A673 (cell line): ENCODE measurements around the gene DPH5. TPM values are rescaled to one million over a fixed set of nuclear protein-coding genes. Genes with fewer than 3 reads are reported as not detected.

Source experiments
- BruUV-seq: library from RNA; stranded (reverse); fragments of 400-500 nt; replicated peaks from 2 replicates; lab custom pipeline; 2021; lab: Mats Ljungman, UMichigan
- CTCF ChIA-PET: fragments of 300-600 bp; sonication (Branson Sonifier 250); formaldehyde crosslinking; loops from one replicate; lab custom pipeline; 2022; ENCODE audit warnings: antibody characterized with exemption; lab: Charles Lee
- POLR2A ChIA-PET: fragments of 300-600 bp; sonication (Branson Sonifier 250); formaldehyde crosslinking; loops from one replicate; lab custom pipeline; 2022; ENCODE audit warnings: antibody characterized with exemption; ENCODE audit not compliant: low non-redundant PET; lab: Charles Lee
- DNase-seq: peaks from one replicate; pipeline ENCODE4 v3.0.0-alpha.2; 2015; ENCODE audit warnings: low spot score
- H3K27ac ChIP-seq: fragments of 200-600 bp; sonication (generic); 2 replicates; pipeline ENCODE4 v1.5.1; 2016; ENCODE audit warnings: mixed run types, low read depth, mild to moderate bottlenecking, mixed read lengths, antibody characterized with exemption, low read length; ENCODE audit not compliant: poor library complexity, severe bottlenecking
- H3K27me3 ChIP-seq: fragments of 200-600 bp; sonication (generic); replicated peaks from 2 replicates; pipeline ENCODE4 v1.6.1; 2017; ENCODE audit warnings: mixed run types, low read depth, mild to moderate bottlenecking, mixed read lengths, antibody characterized with exemption, low read length; ENCODE audit not compliant: insufficient read depth, poor library complexity
- H3K36me3 ChIP-seq: fragments of 200-600 bp; sonication (generic); 2 replicates; pipeline ENCODE4 v1.6.1; 2016; ENCODE audit warnings: mixed run types, mild to moderate bottlenecking, mixed read lengths, antibody characterized with exemption, low read length; ENCODE audit not compliant: insufficient read depth, poor library complexity, severe bottlenecking
- H3K4me1 ChIP-seq: fragments of 200-600 bp; sonication (generic); 2 replicates; pipeline ENCODE4 v1.6.1; 2017; ENCODE audit warnings: mixed run types, mild to moderate bottlenecking, mixed read lengths, antibody characterized with exemption, low read length; ENCODE audit not compliant: insufficient read depth, poor library complexity, severe bottlenecking
- H3K4me3 ChIP-seq: fragments of 200-600 bp; sonication (generic); 2 replicates; pipeline ENCODE4 v1.5.1; 2016; ENCODE audit warnings: low read depth, mixed run types, mild to moderate bottlenecking, mixed read lengths, low read length; ENCODE audit not compliant: poor library complexity, severe bottlenecking
- H3K9me3 ChIP-seq: fragments of 200-600 bp; sonication (generic); 2 replicates; pipeline ENCODE4 v1.6.1; 2016; ENCODE audit warnings: mixed run types, low read depth, mild to moderate bottlenecking, mixed read lengths, antibody characterized with exemption, low read length; ENCODE audit not compliant: poor library complexity, severe bottlenecking
- CTCF ChIP-seq: fragments of 300-800, 200-600 bp; sonication (generic); conservative IDR thresholded peaks from 2 replicates; pipeline ENCODE4 v1.5.1; 2017; ENCODE audit warnings: low read depth, mild to moderate bottlenecking, antibody characterized with exemption, low read length, moderate library complexity, mixed read lengths
- EZH2 ChIP-seq: fragments of 200-600 bp; sonication (generic); IDR thresholded peaks from 2 replicates; pipeline ENCODE4 v1.6.1; 2017; ENCODE audit warnings: borderline replicate concordance, low read depth, mild to moderate bottlenecking, mixed read lengths, antibody characterized with exemption, low read length; ENCODE audit not compliant: poor library complexity, severe bottlenecking
- intact Hi-C: fragments of 100-400 bp; cut with micrococcal nuclease; formaldehyde crosslinking; loops from one replicate; pipeline ENCODE4 v1.10.0; 2022; ENCODE audit not compliant: unreplicated experiment
- total RNA-seq: library from RNA; stranded (reverse); gene quantifications from 2 replicates; pipeline ENCODE4 v1.2.3, GENCODE V29; 2021

The DPH5 gene
- total RNA-seq, 1 experiment from 2014 or later = 50.5 TPM

- no peaks in the 10 kb centered on the region for H3K27me3 ChIP-seq
- CTCF ChIA-PET = no interaction called here
- BruUV-seq = no TSS peak
- H3K4me3 ChIP-seq = no peak overlapping the region
- H3K36me3 ChIP-seq = peaks cover 11% of the 10 kb centered on the region
- intact Hi-C loops = no loop called here
- H3K4me1 ChIP-seq = no peaks in the 10 kb centered on the region
- no peaks in the 10 kb centered on the region for H3K9me3 ChIP-seq
- H3K27ac ChIP-seq = no peak overlapping the region
- POLR2A ChIA-PET = interaction anchor here (0.7 kb wide), 1 partner anchor 554 kb away, joined by 3 read pairs; no protein-coding TSS in a partner anchor
- TF ChIP-seq CTCF = no peak
- no peak for TF ChIP-seq EZH2
- no peak for DNase-seq
Measured at GRCh38 chr1:100989306-100990077, 36.1 kb downstream of the DPH5 start.

- no peak overlapping the region for H3K27ac ChIP-seq
- CTCF ChIA-PET = no interaction called here
- H3K36me3 ChIP-seq = peaks cover 16% of the 10 kb centered on the region
- TF ChIP-seq EZH2 (no peak), CTCF (no peak)
- no peak overlapping the region for H3K4me3 ChIP-seq
- intact Hi-C loops = no loop called here
- no peaks in the 10 kb centered on the region for H3K9me3 ChIP-seq
- BruUV-seq = no TSS peak
- no peaks in the 10 kb centered on the region for H3K4me1 ChIP-seq
- POLR2A ChIA-PET = no interaction called here
- no peak for DNase-seq
- no peaks in the 10 kb centered on the region for H3K27me3 ChIP-seq
Measured at GRCh38 chr1:100988121-100988520, 37.5 kb downstream of the DPH5 start.

GRCh38 chr1:100982793-100983192 lies 42.8 kb downstream of the DPH5 start:
- Histone ChIP-seq H3K9me3 (no peaks in the 10 kb centered on the region), H3K4me3 (no peak overlapping the region), H3K27me3 (no peaks in the 10 kb centered on the region), H3K36me3 (peaks cover 10% of the 10 kb centered on the region), H3K4me1 (peaks cover 16% of the 10 kb centered on the region), H3K27ac (no peak overlapping the region)
- no TSS peak for BruUV-seq
- POLR2A ChIA-PET = no interaction called here
- CTCF ChIA-PET = no interaction called here
- TF ChIP-seq CTCF (no peak), EZH2 (no peak)
- no peak for DNase-seq
- intact Hi-C loops = no loop called here
